ENCODE results near the gene TRAPPC11. TPM values are rescaled to one million over a fixed set of nuclear protein-coding genes. Genes with fewer than 3 reads are reported as not detected.

TRAPPC11 gene
- total RNA-seq, 1 experiment from 2014 or later: 15.6 TPM

DNA sequence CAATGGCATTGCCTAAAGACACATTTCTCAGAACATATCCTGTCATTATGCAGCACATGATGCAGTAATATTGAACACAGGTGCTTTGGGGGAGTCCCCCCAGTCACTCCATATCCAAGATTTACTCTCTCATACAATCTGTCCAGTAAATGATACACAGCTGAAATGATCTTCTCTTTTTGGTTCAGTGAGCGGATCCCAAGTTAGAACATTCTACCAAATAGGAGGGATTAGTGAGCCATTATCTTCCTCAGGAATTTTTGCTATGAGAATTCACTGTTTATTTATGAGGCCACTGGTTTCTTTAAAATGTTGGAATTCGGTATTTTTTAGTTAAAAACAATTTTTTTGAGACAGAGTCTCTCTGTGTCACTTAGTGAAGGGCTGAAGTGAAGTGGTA is 96.5 kb downstream of the TRAPPC11 start:
- no peaks in the 10 kb centered on the region for H3K4me1 ChIP-seq (ENCODE audit: control insufficient read depth in 1 of 2, insufficient read depth in 2 of 2, low read length in 2 of 2)
- no peaks in the 10 kb centered on the region for H3K36me3 ChIP-seq (ENCODE audit: control insufficient read depth in 1 of 2, insufficient read depth in 2 of 2, low read length in 2 of 2)
- no peak overlapping the region for H3K4me2 ChIP-seq (ENCODE audit: low read length)
- H3K27me3 ChIP-seq (ENCODE audit: insufficient read depth, low read length): no peaks in the 10 kb centered on the region
- POLR2A ChIA-PET: no interaction called here
- no peaks in the 10 kb centered on the region for H3K9me2 ChIP-seq (ENCODE audit: insufficient read depth)
- ATAC-seq: no peak
- H2AFZ ChIP-seq (ENCODE audit: low read depth, low read length, poor library complexity, severe bottlenecking): no peak overlapping the region
- no peak overlapping the region for H3K9ac ChIP-seq (ENCODE audit: low read length)
- RAD21 ChIA-PET (ENCODE audit: low non-redundant PET in 1 of 2, low total read pairs in 2 of 2, uncharacterized antibody in 2 of 2, unreplicated experiment in 2 of 2): no interaction called here
- no peak overlapping the region for H3K4me3 ChIP-seq (replicated peaks in 1 of 2; ENCODE audit: low read depth in 1 of 2, low read length in 2 of 2)
- no peak overlapping the region for H3K27ac ChIP-seq (ENCODE audit: low read depth, low read length)
- no peaks in the 10 kb centered on the region for H4K20me1 ChIP-seq (ENCODE audit: insufficient read depth)
- DNase-seq (ENCODE audit: low read depth, low spot score): no peak
- no peaks in the 10 kb centered on the region for H3K79me2 ChIP-seq (ENCODE audit: insufficient read depth, low read length)
- CTCF ChIA-PET: no interaction called here
- BruUV-seq (replicated peaks): no TSS peak
- intact Hi-C loops (cut with micrococcal nuclease): no loop called here
- TF ChIP-seq MAX (IDR thresholded peaks at IDR 0.05) (no peak), REST (IDR thresholded peaks at IDR 0.05; ENCODE audit: low read depth) (no peak), POLR2A (IDR thresholded peaks at IDR 0.05; ENCODE audit: borderline replicate concordance, extremely low read depth, insufficient read depth, insufficient read length) (no peak), SIN3A (IDR thresholded peaks at IDR 0.05; ENCODE audit: low read depth) (no peak), EZH2phosphoT487 (IDR thresholded peaks at IDR 0.05; ENCODE audit: borderline replicate concordance) (no peak), SRF (IDR thresholded peaks at IDR 0.05; ENCODE audit: low read depth) (no peak), RAD21 (IDR thresholded peaks at IDR 0.05; ENCODE audit: low read depth) (no peak), ZNF274 (IDR thresholded peaks at IDR 0.05; ENCODE audit: low read depth, low read length) (no peak), FOSL1 (IDR thresholded peaks at IDR 0.05; ENCODE audit: low read depth) (no peak), TCF7L2 (IDR thresholded peaks at IDR 0.05; ENCODE audit: borderline replicate concordance, extremely low read depth, insufficient read depth, insufficient read length) (no peak), CEBPB (IDR thresholded peaks at IDR 0.05; ENCODE audit: low read depth) (no peak), JUND (IDR thresholded peaks at IDR 0.05) (no peak), SP1 (IDR thresholded peaks at IDR 0.05; ENCODE audit: low read depth) (no peak), CTCF (IDR thresholded peaks at IDR 0.05 in 2 of 3, conservative IDR thresholded peaks at IDR 0.05 in 1 of 3; ENCODE audit: borderline replicate concordance in 1 of 3, insufficient read depth in 1 of 3, low read depth in 2 of 3, low read length in 2 of 3) (no peak), YY1 (IDR thresholded peaks at IDR 0.05; ENCODE audit: extremely low read depth, insufficient replicate concordance, low read depth, low read length) (no peak), CBX3 (IDR thresholded peaks at IDR 0.05; ENCODE audit: low read depth) (no peak), ELF1 (IDR thresholded peaks at IDR 0.05; ENCODE audit: borderline replicate concordance, low read depth) (no peak)
- TF ChIP-seq, protein P1, sequence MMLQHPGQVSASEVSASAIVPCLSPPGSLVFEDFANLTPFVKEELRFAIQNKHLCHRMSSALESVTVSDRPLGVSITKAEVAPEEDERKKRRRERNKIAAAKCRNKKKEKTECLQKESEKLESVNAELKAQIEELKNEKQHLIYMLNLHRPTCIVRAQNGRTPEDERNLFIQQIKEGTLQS (IDR thresholded peaks at IDR 0.05): no peak
- H3K9me3 ChIP-seq (ENCODE audit: control insufficient read depth in 1 of 2, insufficient read depth in 1 of 2, low read depth in 1 of 2, low read length in 2 of 2): no peaks in the 10 kb centered on the region
